ENCODE results near the gene TANGO2.
A peak's percentile ranks its signal among the peaks of the same experiment; 100 is the strongest.
"Not testable (repeated sequence)": the region's sequence is repeated elsewhere in the genome, so short reads cannot be mapped to it uniquely, and the experiment has no call there.

TANGO2 gene

DNA sequence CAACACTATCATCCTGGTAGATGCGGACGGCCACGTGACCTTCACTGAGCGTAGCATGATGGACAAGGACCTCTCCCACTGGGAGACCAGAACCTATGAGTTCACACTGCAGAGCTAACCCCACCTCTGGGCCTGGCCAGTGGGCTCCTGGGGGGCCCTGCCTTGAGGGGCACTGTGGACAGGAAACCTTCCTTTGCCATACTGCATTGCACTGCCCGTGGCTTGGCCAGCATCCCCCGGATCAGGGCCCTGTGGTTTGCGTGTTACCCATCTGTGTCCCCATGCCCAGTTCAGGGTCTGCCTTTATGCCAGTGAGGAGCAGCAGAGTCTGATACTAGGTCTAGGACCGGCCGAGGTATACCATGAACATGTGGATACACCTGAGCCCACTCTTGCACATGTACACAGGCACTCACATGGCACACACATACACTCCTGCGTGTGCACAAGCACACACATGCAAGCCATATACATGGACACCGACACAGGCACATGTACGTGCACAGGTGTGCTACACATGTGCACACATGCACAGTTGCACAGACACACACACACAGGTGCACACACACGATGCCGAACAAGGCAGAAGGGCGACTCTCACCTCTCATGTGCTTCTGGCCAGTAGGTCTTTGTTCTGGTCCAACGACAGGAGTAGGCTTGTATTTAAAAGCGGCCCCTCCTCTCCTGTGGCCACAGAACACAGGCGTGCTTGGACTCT lies 43.8 kb downstream of the TANGO2 start:
- no peak for DNase-seq (ENCODE audit: low read depth in 2 of 2)

DNA sequence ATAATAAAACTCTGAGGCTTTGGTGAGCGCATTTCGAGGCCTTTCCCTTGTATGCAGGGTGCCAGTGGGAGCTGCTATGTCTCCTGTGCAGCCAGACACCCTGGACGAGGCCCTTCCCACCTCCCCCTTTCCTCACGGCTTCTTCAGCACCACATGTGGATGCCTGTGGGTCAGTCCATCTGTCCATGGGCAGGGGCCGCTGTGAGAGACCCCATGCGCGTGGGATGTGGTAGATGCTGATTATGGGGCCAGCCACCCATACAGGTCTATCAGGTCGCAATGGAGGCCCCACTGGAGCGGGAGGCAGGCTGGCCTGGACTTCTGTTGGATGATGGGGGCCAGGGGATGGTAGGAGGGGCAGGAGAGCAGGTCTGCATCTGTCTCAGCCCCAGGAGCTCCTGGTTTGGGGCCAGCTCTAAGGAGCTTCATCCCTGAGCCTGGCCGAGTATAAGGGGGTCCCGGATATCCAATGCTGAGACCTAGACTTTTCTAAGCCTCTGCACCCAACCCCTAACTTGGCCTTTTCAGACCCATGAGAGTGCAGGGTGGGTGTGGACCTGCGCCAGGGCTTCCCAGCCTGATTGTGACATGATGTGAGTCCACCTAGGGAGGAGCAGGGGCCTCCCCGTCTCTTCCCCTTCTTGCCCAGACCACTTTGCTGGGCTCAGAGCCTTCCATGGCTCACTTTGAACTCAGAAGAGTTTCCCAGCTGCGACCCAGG lies 45.1 kb downstream of the TANGO2 start:
- DNase-seq (ENCODE audit: low read depth in 2 of 2) = no peak

DNA sequence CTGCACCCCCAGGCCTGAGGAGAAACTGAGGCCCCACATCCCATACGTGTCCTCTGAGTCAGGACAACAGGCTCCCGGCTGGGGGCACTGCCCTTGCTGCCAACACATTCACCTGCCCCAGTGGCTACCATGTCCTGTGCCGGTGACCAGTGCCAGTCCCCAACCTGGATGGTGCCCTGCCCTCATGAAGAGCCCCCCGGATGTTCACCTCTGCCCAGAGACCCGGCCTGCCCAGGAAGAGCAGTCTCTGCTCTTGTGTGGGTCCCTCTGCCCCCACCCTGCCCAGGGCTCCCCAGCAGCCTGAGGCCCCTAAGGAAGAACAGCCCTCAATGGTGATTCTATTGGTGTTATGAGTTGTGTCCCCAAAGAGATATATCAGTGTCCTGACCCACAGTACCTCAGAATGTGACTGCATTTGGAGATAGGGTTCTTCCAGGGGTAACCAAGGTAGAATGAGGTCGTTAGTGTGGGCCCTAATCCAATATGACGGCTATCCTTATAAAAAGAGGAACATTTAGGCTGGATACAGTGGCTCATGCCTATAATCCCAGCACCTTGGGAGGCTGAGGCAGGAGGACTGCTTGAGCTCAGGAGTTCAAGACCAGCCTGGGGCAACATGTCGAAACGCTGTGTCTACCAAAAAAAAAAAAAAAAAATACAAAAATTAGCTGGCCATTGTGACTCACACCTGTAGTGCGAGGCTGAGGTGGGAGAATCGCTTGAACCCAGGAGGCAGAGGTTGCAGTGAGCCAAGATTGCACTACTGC lies 45.9 kb downstream of the TANGO2 start:
- no peak for DNase-seq (ENCODE audit: low read depth in 2 of 2)

DNA sequence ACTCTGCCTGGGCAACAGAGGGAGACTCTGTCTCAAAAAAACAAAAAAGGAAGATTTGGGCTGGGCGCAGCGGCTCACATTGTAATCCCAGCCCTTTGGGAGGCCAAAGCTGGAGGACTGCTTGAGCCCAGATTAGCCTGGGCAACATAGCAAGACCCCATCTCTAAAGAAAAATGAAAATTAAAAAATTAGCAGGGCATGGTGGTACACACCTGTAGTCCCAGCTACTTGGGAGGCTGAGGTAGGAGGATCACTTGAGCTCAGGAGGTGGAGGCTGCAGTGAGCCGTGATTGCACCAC lies 46.4 kb downstream of the TANGO2 start:
- DNase-seq (ENCODE audit: low read depth in 2 of 2) = not testable (repeated sequence)

DNA sequence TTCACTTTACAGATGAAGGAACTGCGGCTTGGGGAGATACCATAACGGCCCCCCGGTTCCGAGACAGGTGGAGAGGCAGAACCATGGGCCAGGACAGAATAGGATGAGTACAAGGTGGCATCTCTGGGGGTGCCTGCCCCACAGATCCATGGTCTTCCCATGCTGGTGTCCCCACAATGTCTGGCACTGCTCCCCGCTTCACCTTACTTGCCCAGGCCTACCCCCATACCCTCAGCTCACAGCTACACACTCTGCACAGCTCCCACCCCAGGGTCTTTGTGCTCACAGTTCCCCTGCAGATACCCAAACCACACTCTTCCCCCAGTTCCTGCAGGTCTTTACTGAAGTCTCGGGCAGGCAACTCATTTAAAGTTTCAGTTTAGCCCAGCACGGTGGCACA lies 47.7 kb downstream of the TANGO2 start:
- no peak for DNase-seq (ENCODE audit: low read depth in 2 of 2)

DNA sequence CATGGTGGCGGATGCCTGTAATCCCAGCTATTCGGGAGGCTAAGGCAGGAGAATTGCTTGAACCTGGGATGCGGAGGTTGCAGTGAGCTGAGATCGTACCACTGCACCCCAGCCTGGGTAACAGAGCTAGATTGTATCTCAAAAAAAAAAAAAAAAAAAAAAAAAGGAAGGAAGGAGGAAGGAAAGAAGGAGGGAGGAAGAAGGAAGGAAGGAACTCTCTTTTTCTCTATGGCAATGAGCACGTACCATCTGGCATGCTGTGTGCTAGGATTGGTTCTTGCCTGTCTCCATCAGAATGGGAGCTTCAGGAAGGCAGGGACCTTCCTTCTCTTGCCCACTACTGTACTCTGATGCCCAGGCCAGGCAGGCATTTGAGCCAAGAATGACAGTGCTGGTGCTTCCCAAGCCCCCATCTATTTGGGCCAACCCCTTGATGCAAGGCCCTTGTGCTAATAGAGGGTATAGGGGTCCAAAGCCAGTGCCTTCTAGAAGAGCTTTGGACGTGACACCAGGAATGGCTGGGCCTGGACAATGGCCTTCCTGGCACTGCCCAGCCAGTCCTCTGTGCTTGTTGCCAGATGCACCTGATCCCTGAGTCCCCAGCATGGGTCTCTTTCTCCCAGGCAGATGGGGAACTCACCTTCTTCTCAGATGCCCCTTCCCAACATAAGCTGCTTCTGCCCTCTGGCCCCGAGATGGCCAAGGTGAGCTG lies 48.6 kb downstream of the TANGO2 start:
- DNase-seq (ENCODE audit: low read depth in 2 of 2) = no peak

DNA sequence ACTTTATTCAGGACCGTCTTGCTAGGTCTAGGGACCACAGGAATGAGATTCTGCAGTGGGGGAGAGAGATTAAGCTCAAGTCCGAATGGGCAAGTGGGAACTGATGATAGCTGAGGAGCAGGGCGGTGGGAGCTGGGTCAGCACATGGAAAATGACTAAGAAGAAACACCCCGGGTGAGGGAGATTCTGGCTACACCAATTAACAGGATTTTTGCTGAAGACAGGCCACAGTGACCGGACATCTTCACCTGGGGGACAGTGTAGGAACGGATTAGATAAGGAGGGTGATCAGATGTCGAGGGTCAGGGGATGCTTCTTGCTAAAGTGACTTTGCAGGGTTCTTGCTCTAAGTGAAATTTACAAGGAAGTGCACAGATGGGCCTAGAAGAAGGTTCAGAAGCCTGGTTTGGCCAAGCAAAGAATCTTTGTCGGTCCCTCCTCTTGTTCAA lies 50.6 kb downstream of the TANGO2 start:
- no peak for DNase-seq (ENCODE audit: low read depth in 2 of 2)

DNA sequence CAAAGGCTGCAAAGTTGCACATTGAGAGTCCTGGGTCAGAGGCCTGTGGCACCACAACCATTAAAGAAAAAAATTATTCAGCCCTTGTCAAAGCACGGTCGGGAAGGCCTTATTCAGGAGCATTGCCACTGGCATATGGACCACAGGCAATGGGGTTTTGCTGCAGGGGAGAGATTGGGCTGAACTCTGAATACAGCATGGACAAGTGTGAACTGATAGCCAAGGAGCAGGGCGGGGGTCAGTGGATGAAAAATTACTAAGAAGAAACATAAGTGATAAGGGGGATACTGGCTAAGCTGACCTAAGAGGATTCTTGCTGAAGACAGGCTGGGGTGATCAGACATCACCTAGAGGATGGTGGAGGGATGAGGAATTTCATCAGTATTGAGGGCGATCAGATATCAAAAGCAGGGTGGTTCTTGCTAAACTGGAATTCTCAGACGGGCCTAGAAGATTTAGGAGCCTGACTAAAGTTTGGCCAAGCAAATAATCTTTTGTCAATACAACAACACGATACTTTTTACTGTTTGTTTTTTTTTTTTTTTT lies 55.8 kb downstream of the TANGO2 start:
- no peak for DNase-seq (ENCODE audit: low read depth in 2 of 2)

DNA sequence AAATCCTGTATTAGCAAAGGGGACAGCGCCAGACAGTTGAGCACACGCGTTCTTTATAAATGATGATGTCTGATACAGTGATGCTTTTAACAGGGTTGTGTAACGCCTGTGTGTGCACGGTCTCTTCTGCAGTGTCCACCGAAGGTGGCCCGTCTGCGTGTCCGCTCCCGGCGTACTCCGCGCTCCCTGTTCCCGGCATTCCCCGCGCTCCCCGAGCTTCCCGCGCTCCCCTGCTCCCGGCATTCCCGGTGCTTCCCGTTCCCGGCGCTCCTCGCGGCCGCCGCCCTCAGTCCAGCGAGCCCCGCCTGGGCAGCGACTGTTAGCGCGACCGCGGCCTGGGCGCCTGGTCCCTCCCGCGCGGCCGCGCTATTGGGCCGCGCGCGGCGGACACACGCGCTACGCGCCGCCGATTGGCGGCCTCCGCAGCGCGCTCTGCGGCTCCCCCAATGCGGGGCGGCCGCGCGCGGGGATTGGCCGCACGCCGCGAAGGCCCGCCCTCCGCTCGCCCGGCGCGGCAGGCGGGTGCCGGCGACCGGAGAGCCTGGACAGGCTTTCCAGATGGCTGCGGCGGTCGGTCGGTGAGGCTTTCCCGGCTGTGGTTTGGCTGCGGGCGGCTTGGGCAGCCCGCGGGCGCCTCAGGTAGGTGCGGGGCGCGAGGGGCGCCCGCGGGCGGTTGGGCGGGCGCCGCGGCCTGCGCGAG lies 59.0 kb downstream of the TANGO2 start, which contains the start of gene DGCR8:
DGCR8 (plus strand) TSS at position 497 of the 700 bp plus-strand sequence. CDS start 5,723 bp downstream, outside the sequence.
- peak; percentile 37 to 39 for DNase-seq (ENCODE audit: low read depth in 2 of 2)

DNA sequence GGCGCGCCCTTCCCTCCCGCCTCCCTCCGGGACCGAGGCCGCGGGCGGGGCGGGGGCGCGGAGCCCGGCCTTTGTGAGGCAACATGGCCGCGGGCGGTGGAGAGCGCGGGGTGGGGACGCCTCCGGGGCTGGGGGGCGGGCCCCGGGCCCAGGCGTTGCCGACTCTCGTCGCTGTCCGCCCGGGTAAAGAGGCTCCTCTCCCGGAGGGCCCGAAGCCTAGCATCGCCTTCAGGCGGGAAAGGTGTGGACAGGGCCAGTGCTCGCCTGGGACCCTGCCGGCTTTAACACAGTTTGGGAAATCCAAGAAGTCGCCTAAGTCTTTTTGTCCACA lies 59.5 kb downstream of the TANGO2 start:
- DNase-seq (ENCODE audit: low read depth in 2 of 2) = peak; percentile 29 to 58

DNA sequence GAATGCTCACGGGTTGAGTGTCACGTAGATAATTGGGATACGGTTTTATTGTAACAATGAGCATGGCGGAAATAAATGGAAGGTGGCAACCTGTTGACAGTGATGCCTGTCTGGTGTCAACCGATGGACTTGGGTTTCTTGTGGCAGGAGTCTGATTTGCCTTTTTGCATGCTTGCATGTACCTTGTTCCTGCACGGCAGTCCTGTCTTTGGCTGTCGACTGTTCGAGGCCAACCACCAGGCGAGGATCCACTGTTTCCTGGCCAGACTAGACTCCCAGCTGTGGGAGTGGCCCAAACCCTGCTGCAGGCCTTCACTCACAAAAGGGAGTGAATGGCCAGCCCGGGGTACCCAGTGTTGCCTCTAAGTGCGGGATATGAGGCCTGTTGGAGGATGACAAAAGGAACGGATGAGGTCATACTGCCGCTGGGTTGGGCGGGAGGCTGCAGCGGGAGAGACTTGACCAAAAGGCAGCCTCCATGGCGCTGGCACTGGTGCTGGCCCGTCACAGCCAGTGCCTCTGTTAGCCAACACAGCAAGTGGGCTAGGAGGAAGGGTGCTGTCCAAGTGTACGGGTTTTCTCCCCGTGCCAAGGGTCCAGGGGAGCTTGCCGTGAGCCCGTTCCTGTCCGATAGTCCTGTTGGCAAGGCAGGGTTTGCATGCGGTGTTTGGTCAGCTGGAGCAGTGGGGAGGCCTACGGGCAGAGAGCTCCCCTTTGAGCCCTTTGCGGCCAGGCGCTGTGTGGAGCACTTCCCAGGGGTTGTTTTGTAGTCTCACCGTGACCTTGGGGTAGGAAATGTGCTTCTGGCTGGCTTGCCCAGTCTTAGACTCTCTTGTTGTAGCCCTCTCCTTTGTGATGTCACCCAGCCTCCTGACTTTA lies 60.1 kb downstream of the TANGO2 start:
- DNase-seq (ENCODE audit: low read depth in 2 of 2) = no peak

DNA sequence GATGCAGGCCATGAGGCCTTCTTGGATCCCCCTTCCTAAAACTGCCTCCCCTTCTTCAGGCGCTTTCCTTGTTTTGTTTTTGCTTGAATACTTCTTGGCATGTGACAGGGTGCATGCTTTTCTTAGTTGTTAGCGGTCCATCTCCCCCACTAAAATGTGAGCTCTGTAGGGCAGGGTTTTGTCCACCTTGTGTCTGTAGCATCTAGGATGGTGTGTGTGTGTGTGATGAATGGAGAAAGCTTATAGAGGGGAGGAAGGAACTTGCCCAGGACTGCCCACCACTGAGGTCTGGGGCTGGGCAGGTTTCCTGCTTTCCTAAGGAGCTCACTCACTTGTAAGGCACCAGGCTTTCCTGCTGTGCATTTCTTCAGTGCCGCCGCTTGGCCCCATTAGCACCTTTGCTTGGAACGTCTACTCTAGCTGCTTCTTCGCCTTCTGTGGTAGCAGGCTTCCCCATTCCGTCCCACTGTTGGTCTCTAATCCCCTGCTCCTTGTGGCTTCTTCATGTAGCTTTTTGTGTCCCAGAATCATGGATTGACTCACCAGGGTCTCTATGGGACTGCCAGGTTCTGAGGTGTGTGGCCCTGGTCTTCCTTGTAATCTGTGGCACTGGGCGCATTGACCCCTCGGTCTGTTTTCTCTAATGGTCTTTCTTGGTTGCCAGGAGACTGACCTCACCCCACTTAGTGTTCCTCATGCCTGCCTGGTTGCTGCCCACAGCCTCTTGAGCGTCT lies 62.4 kb downstream of the TANGO2 start:
- no peak for DNase-seq (ENCODE audit: low read depth in 2 of 2)

DNA sequence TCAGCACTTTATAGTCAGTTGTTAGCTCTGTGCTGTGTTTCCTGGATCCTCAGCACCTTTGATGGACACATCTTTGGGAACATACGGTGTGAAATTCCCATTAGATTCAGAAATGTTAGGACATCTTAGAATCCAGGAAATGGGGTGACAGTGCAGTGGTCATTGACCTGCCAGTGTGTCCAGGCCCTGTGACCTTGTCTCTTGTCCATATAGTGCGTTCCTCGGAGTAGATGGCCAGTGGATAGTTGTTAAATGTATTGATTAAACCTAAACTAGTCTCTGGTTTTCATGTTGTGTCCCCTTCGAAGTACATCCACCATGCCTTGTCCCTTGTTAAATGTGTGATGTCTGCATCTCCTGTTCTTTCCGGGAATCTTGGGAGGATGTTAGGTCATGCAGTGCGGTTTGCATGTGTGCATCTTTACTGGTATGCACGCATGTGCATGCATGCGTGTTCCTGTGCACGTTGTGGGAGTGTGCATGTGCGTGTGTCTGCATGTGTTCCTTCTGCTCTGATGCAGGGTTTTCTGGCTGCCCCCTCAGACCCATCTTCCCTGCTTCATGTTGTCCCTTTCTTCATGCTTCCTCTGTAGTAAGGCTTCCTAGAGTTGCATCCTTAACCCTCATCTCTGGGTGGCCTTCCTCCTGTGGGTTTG lies 63.1 kb downstream of the TANGO2 start:
- no peak for DNase-seq (ENCODE audit: low read depth in 2 of 2)

DNA sequence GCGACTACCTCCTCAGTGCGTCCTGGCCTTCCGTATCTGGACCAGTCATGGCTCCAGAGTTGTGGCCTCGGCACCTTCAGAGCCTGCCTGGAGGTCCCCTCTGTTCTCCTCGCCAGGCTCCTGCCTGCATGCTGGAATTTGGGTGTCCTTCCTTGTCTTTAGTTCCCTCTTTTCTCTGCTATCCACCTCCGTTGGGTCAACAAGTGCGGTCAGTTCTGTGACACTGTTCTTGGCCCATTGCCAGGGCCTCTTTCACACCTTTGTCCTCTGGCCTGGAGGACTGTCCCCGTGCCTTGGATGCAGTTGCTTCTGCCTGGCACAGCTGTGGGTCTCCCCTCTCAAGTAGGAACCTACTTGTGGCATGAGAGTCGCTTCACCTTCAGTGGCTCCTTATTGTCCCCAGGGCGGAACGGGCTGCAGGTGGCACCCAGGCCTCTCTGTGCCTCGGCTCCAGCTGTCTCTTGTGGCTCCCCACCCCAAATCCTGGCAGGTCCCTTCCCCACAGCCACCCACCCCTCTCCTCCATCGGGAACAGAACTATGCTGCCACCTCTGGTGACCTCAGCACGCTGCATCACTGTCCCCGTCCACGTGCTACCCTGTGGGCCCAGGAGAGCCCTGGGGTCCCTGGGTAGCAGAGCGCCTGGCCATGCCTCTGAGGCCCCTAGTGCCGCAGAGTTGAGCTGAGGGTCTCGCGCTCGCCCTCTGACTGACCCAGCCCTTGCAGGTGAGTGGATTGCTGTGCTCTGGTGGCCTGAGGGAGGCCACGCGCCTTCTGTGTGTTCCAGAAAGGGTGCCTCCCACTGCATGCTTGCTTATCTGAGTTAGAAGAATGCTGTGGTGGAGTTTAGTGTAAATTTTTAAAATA lies 63.9 kb downstream of the TANGO2 start:
- DNase-seq (ENCODE audit: low read depth in 2 of 2) = no peak

DNA sequence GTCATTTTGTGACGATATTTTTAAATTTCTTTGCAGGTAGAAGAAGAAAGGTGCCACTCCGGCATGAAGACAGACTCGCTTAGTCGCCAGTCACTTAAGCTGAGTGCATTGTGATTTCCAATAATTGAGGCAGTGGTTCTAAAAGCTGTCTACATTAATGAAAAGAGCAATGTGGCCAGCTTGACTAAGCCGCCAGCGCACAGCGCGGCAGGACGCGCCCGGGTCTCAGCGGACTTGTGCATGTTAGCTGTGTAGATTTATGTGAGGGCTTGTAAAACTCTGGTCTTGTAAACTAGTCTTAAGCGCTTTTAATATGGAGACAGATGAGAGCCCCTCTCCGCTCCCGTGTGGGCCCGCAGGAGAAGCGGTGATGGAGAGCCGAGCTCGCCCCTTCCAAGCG lies 64.7 kb downstream of the TANGO2 start:
- DNase-seq (ENCODE audit: low read depth in 2 of 2) = no peak

DNA sequence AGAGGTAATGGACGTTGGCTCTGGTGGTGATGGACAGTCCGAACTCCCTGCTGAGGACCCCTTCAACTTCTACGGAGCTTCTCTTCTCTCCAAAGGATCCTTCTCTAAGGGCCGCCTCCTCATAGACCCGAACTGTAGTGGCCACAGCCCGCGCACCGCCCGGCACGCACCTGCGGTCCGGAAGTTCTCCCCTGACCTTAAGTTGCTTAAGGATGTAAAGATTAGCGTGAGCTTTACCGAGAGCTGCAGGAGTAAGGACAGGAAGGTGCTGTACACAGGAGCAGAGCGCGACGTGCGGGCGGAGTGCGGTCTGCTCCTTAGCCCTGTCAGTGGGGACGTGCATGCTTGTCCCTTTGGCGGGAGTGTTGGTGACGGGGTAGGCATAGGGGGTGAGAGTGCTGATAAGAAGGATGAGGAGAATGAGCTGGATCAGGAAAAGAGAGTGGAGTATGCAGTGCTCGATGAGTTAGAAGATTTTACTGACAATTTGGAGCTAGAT lies 65.2 kb downstream of the TANGO2 start:
- DNase-seq (ENCODE audit: low read depth in 2 of 2) = no peak

DNA sequence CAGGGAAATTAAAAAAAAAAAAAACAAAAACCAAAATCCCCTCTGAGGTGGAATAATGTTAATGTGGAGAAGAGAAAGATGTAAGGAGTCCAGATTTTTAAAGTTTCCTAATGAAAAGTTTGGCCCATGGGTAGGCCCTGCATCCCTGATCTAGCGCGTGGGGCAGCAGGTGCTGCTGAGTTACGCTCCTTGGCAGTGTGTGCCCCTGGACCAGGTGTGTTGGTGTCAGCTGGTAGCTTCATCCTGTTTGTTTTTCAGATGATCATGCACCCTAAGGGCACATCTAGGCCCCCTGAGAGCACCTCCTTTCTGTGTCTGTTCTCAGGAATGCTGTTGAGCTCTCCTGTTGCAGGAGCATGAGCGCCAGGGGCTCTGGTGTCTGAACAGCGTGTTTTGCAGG lies 65.9 kb downstream of the TANGO2 start:
- DNase-seq (ENCODE audit: low read depth in 2 of 2) = no peak

Data from stimulated activated CD8-positive, alpha-beta memory T cell treated with anti-CD3 and anti-CD28 coated beads, Interleukin-2, amount 100 ng/mL, for 1 hour (primary cell).